Effector memory CD4-positive, alpha-beta T cell (primary cell): ENCODE measurements around the gene PTGFR.

Experiments used
- DNase-seq, 3 donors: peaks; one replicate each; pipeline ENCODE4 v3.0.0-alpha.2; 2020
- H3K27ac ChIP-seq: 2 replicates; pipeline ENCODE4 v1.7.0; 2013; ENCODE audit warnings: mild to moderate bottlenecking, low read length, moderate library complexity; ENCODE audit not compliant: insufficient read depth, poor library complexity, severe bottlenecking
- H3K27me3 ChIP-seq: replicated peaks from 2 replicates; pipeline ENCODE4 v1.7.0; 2013; ENCODE audit warnings: mild to moderate bottlenecking, low read length; ENCODE audit not compliant: insufficient read depth, control insufficient read depth, poor library complexity, severe bottlenecking
- H3K36me3 ChIP-seq: 2 replicates; pipeline ENCODE4 v1.7.0; 2013; ENCODE audit warnings: mild to moderate bottlenecking, low read length, moderate library complexity; ENCODE audit not compliant: control insufficient read depth, insufficient read depth
- H3K4me1 ChIP-seq: 2 replicates; pipeline ENCODE4 v1.7.0; 2013; ENCODE audit warnings: low read length, mild to moderate bottlenecking; ENCODE audit not compliant: control insufficient read depth, insufficient read depth, poor library complexity, severe bottlenecking
- H3K4me3 ChIP-seq: 2 replicates; pipeline ENCODE4 v1.7.0; 2013; ENCODE audit warnings: low read length, low read depth, mild to moderate bottlenecking; ENCODE audit not compliant: insufficient read depth, poor library complexity, severe bottlenecking
- H3K9me3 ChIP-seq: 2 replicates; pipeline ENCODE4 v1.7.0; 2013; ENCODE audit warnings: mild to moderate bottlenecking, low read length, moderate library complexity; ENCODE audit not compliant: control insufficient read depth
- total RNA-seq, 3 donors: gene quantifications; one replicate each; lab custom pipeline; 2026; lab: John Stamatoyannopoulos, UW

PTGFR gene, protein sequence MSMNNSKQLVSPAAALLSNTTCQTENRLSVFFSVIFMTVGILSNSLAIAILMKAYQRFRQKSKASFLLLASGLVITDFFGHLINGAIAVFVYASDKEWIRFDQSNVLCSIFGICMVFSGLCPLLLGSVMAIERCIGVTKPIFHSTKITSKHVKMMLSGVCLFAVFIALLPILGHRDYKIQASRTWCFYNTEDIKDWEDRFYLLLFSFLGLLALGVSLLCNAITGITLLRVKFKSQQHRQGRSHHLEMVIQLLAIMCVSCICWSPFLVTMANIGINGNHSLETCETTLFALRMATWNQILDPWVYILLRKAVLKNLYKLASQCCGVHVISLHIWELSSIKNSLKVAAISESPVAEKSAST
- 0 reads per million in 3 donors for total RNA-seq

DNA sequence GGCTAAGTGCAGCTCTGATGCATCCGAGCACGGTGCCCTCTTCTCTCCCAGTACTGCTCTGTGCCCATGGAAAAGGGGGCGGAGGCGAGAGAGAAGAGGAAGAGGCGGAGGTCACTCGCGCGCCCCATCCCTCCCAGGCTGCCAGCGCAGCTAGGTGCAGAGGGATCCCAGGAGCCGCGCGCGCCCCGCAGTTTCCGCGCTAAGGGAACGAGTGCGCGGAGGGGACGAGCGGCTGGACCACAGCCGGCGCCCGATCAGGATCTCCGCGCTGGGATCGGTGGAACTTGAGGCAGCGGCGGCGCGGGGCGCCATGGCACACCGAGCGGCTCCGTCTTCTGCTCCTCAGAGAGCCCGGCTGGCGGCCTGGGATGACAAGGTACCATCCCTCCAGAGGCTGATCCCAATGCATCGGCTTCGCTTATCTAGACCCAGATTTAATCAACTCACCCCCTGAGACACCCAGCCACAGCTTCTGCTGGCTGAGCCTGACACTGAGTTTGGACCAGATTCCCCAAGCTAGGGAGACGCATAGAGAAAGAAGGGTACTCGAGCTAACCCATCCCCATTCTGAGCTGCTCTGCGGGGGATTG is at the start of gene PTGFR:
TSS of gene PTGFR (plus strand) at position 114 of the 590 bp plus-strand sequence. CDS start 1,770 bp downstream, outside the sequence.
- no peak for DNase-seq
- H3K4me1 ChIP-seq: no peaks in the 10 kb centered on the region
- no peaks in the 10 kb centered on the region for H3K27me3 ChIP-seq
- no peak within 1 kb of the TSS for H3K4me3 ChIP-seq
- no peaks in the 10 kb centered on the region for H3K36me3 ChIP-seq
- H3K9me3 ChIP-seq: no peaks in the 10 kb centered on the region
- H3K27ac ChIP-seq: no peak within 1 kb of the TSS

DNA sequence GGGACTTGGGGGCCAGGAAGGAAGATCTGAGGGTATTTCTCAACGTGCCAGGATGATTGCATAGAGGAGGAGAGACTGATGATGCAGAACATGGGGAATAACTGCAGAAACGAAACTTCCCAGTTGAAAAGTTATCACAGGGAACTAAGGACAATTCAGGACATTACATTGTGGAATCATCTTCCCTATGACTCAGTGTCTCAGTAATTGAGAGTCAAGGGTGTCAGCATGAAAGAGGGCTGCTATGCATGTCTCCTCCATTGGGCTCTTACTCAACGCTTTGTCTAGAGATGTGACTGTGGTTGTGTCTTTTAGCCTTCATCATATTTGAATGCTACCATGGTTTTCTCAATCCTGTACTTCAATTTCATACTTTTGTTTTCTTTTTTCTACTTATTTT is 48.9 kb upstream of the PTGFR start:
- Histone ChIP-seq H3K4me1 (no peaks in the 10 kb centered on the region), H3K36me3 (no peaks in the 10 kb centered on the region), H3K27ac (no peak overlapping the region), H3K4me3 (no peak overlapping the region), H3K9me3 (no peaks in the 10 kb centered on the region), H3K27me3 (no peaks in the 10 kb centered on the region)
- DNase-seq: no peak

DNA sequence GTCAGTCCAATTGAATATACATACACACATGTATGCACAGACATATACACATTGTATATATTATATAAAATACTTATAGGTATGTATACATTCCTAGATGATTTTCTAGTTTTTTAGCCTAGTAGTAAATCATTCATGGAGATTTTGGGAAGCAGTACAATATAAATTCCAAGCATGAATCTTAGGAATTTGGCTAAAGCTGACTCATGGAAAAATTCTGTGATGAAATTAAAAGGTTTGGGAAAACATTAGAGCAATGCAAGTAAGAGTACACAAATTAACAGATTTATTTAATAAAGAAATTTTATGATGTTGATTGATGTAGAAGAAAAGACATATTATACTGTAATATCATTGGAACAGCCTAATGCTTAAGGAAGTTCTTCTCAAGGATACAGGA is 43.7 kb upstream of the PTGFR start:
- DNase-seq: no peak

DNA sequence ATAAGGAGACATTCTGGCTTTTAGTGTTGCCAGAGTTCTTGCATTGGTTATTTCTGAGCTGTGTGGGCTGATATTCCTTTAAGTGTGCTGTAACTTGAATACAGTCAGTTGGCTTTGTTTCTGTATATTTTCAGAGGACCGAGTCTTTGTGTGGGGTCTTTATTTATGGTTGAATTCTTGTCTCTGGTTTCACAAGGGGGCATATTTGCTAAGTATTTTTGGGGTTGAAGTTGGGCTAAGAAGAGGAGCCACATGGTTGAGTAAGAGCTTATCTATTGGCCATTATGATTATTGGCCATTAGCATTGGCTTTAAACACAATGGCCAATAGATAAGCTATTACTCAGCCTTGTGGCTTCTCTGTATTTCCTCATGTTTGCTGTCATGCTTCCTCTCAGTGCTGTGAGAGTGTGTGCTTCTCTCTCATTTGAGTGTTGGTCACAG is 26.3 kb upstream of the PTGFR start:
- no peaks in the 10 kb centered on the region for H3K27me3 ChIP-seq
- no peak for DNase-seq
- H3K27ac ChIP-seq: no peak overlapping the region
- H3K4me1 ChIP-seq: no peaks in the 10 kb centered on the region
- no peaks in the 10 kb centered on the region for H3K36me3 ChIP-seq
- H3K9me3 ChIP-seq: no peaks in the 10 kb centered on the region
- no peak overlapping the region for H3K4me3 ChIP-seq

More for the DNA sequence above, 43.7 kb upstream of the PTGFR start:
- Histone ChIP-seq H3K4me1 (no peaks in the 10 kb centered on the region), H3K36me3 (no peaks in the 10 kb centered on the region), H3K4me3 (no peak overlapping the region), H3K9me3 (no peaks in the 10 kb centered on the region), H3K27ac (no peak overlapping the region), H3K27me3 (no peaks in the 10 kb centered on the region)

DNA sequence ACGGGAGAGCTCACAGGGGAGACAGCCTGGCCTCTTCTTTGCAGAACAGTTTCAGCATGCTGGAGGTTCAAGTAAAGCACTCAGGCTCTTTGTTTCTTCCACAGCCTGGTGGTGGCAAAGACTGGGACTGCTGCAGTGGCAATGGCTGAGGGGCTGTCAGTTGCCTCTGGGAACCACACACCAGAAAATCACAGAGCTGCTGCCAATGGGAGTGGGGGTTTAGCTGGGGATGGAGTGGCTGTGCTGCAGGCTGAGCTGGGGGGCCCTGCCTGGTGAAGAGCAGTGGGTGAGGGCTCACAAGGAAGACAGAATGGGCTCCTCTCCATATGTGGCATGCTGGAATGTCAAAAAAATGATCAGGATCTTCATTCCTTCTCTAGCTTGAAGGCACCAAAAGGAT is 25.6 kb upstream of the PTGFR start:
- H3K4me1 ChIP-seq: no peaks in the 10 kb centered on the region
- H3K27ac ChIP-seq: no peak overlapping the region
- no peaks in the 10 kb centered on the region for H3K9me3 ChIP-seq
- no peaks in the 10 kb centered on the region for H3K36me3 ChIP-seq
- H3K27me3 ChIP-seq: no peaks in the 10 kb centered on the region
- no peak overlapping the region for H3K4me3 ChIP-seq
- DNase-seq: no peak

DNA sequence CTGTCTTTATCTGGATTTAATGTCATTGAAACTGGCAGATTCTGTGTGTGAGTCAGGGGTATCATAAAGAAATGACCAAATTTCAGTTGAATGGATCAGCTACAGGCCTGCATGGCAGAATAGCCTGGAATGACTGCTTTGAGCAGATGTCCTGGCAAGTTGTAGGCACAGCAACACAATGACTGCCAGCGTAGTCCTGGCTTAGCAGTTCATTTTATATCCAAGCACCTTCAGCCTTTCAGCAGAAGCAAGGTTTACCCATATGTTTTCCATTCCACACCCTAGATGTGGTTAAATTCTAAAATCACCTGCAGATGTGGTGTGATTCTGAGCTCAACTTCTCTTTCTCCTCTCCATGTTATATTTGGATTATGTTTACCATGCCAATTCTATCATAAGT is 22.3 kb upstream of the PTGFR start:
- Histone ChIP-seq H3K4me3 (no peak overlapping the region), H3K36me3 (no peaks in the 10 kb centered on the region), H3K4me1 (no peaks in the 10 kb centered on the region), H3K27me3 (no peaks in the 10 kb centered on the region), H3K27ac (no peak overlapping the region), H3K9me3 (no peaks in the 10 kb centered on the region)
- DNase-seq: no peak

DNA sequence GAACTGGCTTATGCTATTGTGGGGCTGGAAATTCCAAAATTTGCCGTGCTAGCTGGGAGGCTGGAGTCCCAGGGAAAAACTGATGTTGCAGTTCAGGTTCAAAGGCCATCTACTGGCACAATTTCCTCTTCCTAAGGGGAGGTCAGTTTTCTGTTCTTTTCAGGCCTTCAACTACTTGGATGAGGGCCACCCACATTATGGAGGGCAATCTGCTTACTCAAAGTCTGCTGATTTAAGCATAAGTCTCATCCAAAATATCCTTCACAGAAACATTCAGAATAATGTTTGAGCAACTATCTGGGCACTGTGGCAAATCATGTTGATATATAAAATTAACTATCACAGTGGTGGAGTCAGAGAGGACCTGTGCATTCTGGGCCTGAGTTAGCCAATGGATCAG is 21.2 kb upstream of the PTGFR start:
- Histone ChIP-seq H3K4me1 (no peaks in the 10 kb centered on the region), H3K27me3 (no peaks in the 10 kb centered on the region), H3K4me3 (no peak overlapping the region), H3K36me3 (no peaks in the 10 kb centered on the region), H3K27ac (no peak overlapping the region), H3K9me3 (no peaks in the 10 kb centered on the region)
- DNase-seq: no peak

DNA sequence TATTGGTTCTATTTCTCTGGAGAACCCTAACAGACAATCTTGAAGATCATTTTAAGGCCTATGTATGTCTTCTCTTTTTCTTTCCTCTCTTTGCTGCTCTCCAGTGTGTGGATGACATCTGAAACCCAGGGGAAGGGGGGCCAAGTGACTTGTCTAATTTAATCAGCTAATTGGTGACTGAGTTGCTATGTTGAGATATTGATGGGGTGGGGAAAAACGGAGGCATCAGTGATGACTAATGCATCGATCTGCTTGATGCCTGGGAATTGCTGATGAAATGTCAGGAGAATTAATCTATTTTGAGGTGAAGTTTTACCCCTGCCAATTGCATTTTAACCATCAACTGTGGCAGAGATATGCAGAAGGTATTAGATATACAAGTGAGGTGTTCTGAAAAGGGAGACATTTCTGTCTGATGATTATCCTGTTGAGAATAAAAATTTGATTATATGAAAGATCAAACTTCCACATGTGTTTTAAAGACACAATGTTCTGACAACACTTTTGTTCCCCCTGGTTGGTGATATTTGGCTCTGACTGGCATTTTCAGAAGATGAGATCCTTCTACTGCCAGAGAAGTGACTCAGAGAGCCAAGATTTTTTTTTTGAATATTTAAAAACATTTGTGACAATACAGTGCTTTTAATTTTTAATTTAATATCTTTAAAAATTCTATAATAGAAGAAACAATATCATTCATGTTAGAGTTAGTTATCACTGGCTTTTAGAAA is 18.7 kb upstream of the PTGFR start:
- Histone ChIP-seq H3K27ac (no peak overlapping the region), H3K36me3 (no peaks in the 10 kb centered on the region), H3K9me3 (no peaks in the 10 kb centered on the region), H3K4me3 (no peak overlapping the region), H3K27me3 (no peaks in the 10 kb centered on the region), H3K4me1 (no peaks in the 10 kb centered on the region)
- DNase-seq: no peak

DNA sequence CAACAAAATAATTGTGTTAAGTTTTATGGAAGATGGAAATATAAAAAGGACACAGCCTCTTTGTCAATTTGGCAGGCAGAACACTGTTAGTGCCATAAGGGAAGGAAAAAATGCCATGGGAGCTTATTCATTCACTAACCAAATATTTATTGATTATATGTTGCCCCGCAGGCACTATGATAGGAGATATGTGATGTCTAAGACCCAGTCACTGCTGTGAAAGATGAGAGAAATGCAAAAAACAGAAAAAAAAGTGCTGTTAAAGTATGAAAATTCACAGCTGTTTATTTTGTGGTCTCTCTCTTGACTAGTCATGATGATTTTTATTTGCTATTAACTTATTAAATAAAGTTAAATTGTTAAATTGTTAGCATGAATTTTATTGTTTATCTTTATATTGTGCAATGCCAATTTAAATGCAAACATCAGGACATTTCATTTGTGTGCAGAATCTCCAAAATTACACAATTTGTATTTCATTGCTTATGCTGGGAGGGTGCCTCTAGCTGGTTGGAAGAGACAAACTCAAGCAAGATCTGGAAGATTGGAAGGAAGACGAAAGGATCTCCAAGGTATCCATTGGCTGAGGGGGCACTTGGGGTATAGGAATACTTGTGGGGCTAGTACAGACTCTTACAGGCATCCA is 17.8 kb upstream of the PTGFR start:
- no peak for DNase-seq
- H3K4me1 ChIP-seq: no peaks in the 10 kb centered on the region
- H3K27me3 ChIP-seq: no peaks in the 10 kb centered on the region
- H3K9me3 ChIP-seq: no peaks in the 10 kb centered on the region
- H3K27ac ChIP-seq: no peak overlapping the region
- no peak overlapping the region for H3K4me3 ChIP-seq
- no peaks in the 10 kb centered on the region for H3K36me3 ChIP-seq
